VCaP (cell line): Measurements from ENCODE around the gene MFSD11.

Experiments used
- H3K27ac ChIP-seq: fragments of 450-650 bp; 2 replicates; pipeline ENCODE4 v1.5.1; 2017
- CTCF ChIP-seq: fragments of 450-650 bp; conservative IDR thresholded peaks from 2 replicates; pipeline ENCODE4 v1.5.1; 2017; ENCODE audit warnings: mild to moderate bottlenecking, moderate library complexity

MFSD11 gene

GRCh38 chr17:76733618-76733957, 4.3 kb upstream of the MFSD11 start:
- TF ChIP-seq CTCF: no peak
- peak overlapping the region; percentile 100 for H3K27ac ChIP-seq

GRCh38 chr17:76734080-76734840, 3.7 kb upstream of the MFSD11 start:
- TF ChIP-seq CTCF: no peak
- peak overlapping the region; percentile 100 for H3K27ac ChIP-seq

GRCh38 chr17:76735006-76735405, 2.9 kb upstream of the MFSD11 start:
- H3K27ac ChIP-seq: peak overlapping the region; percentile 100
- TF ChIP-seq CTCF: no peak

- peak overlapping the region; percentile 100 for H3K27ac ChIP-seq
- no peak for TF ChIP-seq CTCF
These were observed 2.2 kb upstream of the MFSD11 start for GRCh38 chr17:76735586-76736348.

- H3K27ac ChIP-seq: peak overlapping the region; percentile 100
- TF ChIP-seq CTCF: peak; percentile 25
These were observed 1.4 kb upstream of the MFSD11 start for GRCh38 chr17:76736349-76737081.

GRCh38 chr17:76737082-76737675, 740 bp upstream of the MFSD11 start, which contains the start of gene SRSF2:
Gene SRSF2 (minus strand): TSS chr17:76737331. CDS start chr17:76737160, 171 bp downstream.
- TF ChIP-seq CTCF: no peak
- peak within 1 kb of the TSS; percentile 100 for H3K27ac ChIP-seq

- peak overlapping the region; percentile 100 for H3K27ac ChIP-seq
- no peak for TF ChIP-seq CTCF
These were observed 540 bp downstream of the MFSD11 start for GRCh38 chr17:76738468-76738850.

GRCh38 chr17:76739568-76740115, 1.7 kb downstream of the MFSD11 start:
- H3K27ac ChIP-seq: peak overlapping the region; percentile 100; the same call in 1 of the 2 replicates
